COLO829 (cell line): ENCODE results near the gene HOXD8.

Source experiments
- DNase-seq: peaks from one replicate; pipeline ENCODE4 v3.0.0; 2012; ENCODE audit warnings: low spot score

Gene HOXD8

GRCh38 chr2:176128982-176129796, at the start of gene HOXD8:
HOXD8 (plus strand) TSS chr2:176129705; CDS start chr2:176130367, 662 bp downstream.
- DNase-seq: no peak

- DNase-seq: peak; percentile 83
Observed at GRCh38 chr2:176079831-176080539, 49.5 kb upstream of the HOXD8 start.

- no peak for DNase-seq
Observed at GRCh38 chr2:176080540-176081375, 48.7 kb upstream of the HOXD8 start.

GRCh38 chr2:176081376-176081836, 48.1 kb upstream of the HOXD8 start:
- DNase-seq: no peak

- no peak for DNase-seq
Observed at GRCh38 chr2:176081837-176082524, 47.5 kb upstream of the HOXD8 start.

- no peak for DNase-seq
Observed at GRCh38 chr2:176082525-176082823, 47.0 kb upstream of the HOXD8 start.

- no peak for DNase-seq
Observed at GRCh38 chr2:176082824-176083751, 46.4 kb upstream of the HOXD8 start.

GRCh38 chr2:176083796-176084261, 45.7 kb upstream of the HOXD8 start, which contains the start of gene EVX2:
EVX2 (minus strand) TSS chr2:176083962; CDS start chr2:176083776, 186 bp downstream.
- no peak for DNase-seq

GRCh38 chr2:176084611-176085119, 44.8 kb upstream of the HOXD8 start:
- no peak for DNase-seq

- no peak for DNase-seq
Observed at GRCh38 chr2:176085120-176085788, 44.3 kb upstream of the HOXD8 start.

GRCh38 chr2:176085861-176086771, 43.4 kb upstream of the HOXD8 start:
- peak; percentile 54 for DNase-seq

GRCh38 chr2:176087330-176088047, 42.0 kb upstream of the HOXD8 start:
- no peak for DNase-seq

GRCh38 chr2:176088048-176088936, 41.2 kb upstream of the HOXD8 start:
- DNase-seq: peak; percentile 57

- no peak for DNase-seq
Observed at GRCh38 chr2:176088937-176089842, 40.3 kb upstream of the HOXD8 start.

- no peak for DNase-seq
Observed at GRCh38 chr2:176089843-176090395, 39.6 kb upstream of the HOXD8 start.

GRCh38 chr2:176090862-176091261, 38.6 kb upstream of the HOXD8 start:
- no peak for DNase-seq
